NCI-H1105 treated with DMSO at 0.1 percent for 48 hours (cell line): ENCODE results near the gene C22orf23.
"Not testable (repeated sequence)": the region's sequence is repeated elsewhere in the genome, so short reads cannot be mapped to it uniquely, and the experiment has no call there.

Source experiments
- DNase-seq: peaks from one replicate; lab custom pipeline; 2025; lab: John Stamatoyannopoulos, UW

Gene C22orf23

DNA sequence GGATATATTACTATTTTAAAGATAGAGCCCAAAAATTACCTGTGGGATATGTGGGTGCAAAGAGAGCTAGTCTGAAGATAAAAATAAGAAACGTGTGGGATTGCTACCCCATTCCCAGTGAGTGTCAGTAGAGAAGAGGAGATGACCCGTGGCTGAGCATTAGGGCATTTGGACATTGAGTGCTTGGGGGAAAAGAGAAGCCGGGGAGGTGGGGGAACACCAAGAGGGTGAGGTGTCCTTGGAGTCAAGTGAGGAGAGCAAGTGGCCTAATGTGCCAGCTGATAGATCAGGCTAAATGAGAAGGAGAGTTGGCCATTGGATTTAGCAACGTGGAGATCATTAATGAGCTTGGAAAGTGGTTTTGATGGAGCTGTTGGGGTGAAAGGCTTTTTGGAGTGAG, 1.3 kb upstream of the C22orf23 start:
- no peak for DNase-seq

DNA sequence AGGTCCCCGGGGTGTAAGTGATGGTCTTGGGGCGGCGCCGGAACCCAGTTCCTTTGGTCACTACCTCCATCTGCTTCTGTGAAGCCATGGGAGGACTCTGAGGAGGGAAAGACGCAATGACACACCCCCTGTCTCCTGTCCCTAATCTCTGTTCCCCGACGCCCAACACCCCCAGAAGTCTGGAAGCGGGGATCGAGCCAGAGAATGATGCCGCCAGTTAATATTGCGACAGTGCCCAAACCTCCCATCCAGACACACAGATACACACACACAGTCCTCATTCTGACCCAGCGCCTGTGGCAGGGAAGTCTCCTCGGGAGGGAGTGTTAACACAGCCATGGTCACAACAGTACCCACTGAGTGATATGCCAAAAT, 352 bp downstream of the C22orf23 start:
- DNase-seq = no peak

DNA sequence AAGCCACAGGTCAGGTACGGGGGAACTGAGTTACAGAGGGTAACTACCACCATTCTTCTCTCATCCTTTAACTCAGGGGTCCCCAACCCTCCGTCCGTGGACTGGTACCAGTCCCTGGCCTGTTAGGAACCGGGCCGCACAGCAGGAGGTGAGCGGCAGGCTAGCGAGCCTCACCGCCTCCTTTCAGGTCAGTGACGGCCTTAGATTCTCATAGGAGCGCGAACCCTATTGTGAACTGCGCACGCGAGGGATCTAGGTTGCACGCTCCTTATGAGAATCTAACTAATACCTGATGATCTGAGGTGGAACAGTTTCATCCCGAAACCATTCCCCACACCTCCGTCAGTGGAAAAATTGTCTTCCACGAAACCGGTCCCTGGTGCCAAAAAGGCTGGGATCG, 772 bp downstream of the C22orf23 start:
- not testable (repeated sequence) for DNase-seq

GRCh38 chr22:37951305-37951704, 2.1 kb downstream of the C22orf23 start:
- DNase-seq = no peak

GRCh38 chr22:37947142-37947795, 6.1 kb downstream of the C22orf23 start:
- DNase-seq = not testable (repeated sequence)

GRCh38 chr22:37944423-37944822, 9.0 kb downstream of the C22orf23 start:
- not testable (repeated sequence) for DNase-seq

- no peak for DNase-seq
These were observed 9.6 kb downstream of the C22orf23 start for GRCh38 chr22:37943825-37944198.

DNA sequence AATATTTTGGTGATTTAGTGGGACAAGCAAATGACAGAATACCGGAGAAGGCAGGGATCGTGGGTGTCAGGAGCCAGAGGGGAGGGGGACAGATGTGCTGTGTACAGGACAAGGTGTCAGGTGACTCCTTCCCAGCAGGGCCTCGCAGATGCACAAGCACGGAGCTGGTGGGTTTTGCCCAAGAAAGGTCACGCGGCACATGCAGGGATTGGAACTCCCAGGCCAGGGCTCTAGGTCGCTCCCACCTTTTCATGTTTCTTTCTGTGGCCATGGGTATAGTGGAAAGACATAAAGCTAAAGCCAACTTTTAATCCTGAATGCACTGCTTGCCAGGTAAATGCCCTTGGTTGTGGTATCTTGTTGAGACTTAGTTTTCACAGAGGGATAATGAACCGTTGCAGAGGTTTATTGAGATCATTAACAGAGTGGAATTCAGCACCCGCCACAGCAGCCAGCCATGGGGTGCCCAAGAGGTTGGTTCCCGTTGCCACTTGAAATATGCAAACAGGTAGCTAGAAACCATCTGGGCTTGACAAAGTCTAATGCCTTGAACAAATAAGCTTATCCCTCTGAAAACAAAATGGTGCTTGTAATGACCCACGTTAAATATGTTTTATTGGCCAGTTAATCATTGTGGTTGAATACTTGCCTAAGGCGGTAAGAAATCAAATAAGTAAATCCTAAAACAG, 10.1 kb downstream of the C22orf23 start:
- no peak for DNase-seq

DNA sequence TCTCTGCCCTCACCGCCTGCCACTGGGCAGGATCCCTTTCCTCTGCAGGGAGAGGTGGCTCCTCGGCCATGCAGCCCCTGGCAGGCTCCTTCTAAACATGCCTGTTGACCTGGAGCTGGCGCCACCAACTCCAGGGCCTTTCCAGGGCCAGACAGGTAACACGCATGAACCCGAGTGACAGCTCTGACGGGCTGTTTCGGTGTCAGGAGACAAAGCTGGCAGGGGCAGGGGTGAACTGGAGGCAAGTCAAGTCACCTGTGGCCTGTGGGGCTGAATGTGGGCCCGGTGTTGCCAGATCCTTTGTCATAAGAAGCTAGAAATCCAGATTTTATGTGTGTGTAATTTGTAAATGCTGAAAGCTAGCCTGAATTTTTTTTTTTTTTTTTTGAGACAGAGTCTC, 11.3 kb downstream of the C22orf23 start:
- no peak for DNase-seq

GRCh38 chr22:37940698-37941376, 12.6 kb downstream of the C22orf23 start:
- DNase-seq = no peak

DNA sequence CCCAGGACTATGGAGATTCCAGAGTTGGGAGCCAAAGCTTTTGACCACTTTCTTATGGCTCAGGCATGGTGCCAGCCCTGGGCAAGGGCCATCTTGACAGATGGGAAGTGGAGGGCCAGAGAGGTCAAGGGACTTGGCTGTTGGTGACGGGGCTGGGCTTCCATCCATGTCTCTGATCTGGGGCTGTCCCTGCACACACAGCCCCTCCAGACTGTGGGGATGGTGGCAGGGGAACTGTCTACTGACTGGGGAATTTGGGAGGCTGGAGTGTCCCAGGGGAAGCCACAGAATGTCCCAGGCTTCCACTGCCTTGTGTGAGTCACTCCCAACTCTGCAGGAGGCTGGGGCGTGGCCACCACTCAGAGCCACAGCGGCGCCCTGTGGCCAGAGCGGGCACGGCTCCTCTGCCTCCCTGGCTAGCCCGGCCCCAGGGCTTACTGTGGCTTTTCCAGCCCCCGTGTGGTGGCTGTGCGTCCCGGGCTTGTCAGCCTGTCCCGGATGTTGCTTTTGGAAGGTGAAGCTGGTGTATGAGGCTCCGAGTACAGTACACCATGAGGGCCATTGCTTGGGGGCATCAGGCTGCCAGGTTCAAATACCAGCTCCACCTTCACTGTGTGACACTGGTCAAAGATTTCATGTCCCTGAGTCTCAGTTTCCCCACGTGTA, 19.6 kb downstream of the C22orf23 start:
- peak; percentile 18 for DNase-seq

- peak; percentile 57 for DNase-seq
These were observed 20.4 kb downstream of the C22orf23 start for GRCh38 chr22:37932821-37933578.

GRCh38 chr22:37932401-37932800, 21.0 kb downstream of the C22orf23 start:
- DNase-seq = no peak

DNA sequence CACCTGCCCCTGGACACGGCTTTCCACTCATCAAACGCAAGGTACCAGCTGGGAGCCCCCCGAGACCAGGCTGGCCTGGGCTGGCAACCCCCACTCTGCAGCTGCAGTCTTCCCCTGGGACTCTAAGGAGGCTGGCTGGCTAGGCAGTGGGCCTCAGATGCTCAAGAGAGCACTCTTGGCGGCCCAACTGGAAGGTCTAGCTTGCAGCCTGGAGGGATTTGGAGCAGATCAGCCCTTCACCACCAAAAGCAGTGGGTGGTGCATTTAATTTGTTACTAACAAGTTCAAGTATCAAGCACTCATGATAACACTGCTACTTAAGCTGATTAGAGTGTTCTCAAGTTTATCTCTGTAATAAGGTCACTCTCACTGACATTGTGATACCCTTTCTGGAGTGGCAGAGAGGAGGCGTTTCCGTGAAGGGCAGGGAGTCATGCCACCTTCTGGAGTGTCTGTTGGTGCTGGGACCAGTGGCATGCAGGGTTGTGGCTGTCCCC, 21.5 kb downstream of the C22orf23 start:
- no peak for DNase-seq

DNA sequence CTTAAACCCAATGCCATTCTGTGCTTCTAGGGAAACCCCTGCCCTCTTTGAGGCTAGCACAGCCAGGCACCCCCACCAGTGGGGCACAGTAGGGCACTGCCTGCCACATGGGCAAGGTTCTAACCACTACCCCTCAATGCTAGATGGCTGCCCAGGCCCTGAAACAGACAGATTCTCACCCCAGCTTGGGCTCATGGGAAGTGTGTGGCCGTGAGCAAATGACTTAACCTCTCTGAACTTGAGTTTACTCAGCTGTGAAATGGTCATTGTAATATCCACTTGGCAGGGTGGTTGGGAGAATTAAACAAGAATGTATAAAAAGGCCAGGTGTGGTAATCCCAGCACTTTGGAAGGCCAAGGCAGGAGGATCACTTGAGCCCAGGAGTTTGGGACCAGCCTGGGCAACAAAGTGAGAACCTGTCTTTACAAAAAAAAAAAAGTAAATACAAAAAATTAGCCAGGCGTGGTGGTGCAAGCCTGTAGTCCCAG, 22.4 kb downstream of the C22orf23 start:
- no peak for DNase-seq

GRCh38 chr22:37930270-37930951, 23.0 kb downstream of the C22orf23 start:
- no peak for DNase-seq

GRCh38 chr22:37929390-37929789, 24.0 kb downstream of the C22orf23 start:
- no peak for DNase-seq

DNA sequence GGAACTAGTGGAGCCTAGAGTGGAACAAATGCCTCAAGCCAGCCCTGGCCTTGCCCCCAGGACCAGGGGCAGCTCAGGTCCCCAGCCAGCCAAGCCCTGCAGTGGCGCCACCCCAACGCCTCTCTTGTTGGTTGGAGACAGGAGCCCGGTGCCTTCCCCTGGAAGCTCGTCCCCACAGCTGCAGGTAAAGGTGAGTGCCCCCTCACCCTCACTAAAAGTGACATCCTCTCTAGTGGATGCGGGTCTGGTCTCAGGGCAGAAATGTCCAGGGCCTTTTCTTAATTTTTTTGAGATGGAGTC, 25.8 kb downstream of the C22orf23 start:
- DNase-seq = no peak

DNA sequence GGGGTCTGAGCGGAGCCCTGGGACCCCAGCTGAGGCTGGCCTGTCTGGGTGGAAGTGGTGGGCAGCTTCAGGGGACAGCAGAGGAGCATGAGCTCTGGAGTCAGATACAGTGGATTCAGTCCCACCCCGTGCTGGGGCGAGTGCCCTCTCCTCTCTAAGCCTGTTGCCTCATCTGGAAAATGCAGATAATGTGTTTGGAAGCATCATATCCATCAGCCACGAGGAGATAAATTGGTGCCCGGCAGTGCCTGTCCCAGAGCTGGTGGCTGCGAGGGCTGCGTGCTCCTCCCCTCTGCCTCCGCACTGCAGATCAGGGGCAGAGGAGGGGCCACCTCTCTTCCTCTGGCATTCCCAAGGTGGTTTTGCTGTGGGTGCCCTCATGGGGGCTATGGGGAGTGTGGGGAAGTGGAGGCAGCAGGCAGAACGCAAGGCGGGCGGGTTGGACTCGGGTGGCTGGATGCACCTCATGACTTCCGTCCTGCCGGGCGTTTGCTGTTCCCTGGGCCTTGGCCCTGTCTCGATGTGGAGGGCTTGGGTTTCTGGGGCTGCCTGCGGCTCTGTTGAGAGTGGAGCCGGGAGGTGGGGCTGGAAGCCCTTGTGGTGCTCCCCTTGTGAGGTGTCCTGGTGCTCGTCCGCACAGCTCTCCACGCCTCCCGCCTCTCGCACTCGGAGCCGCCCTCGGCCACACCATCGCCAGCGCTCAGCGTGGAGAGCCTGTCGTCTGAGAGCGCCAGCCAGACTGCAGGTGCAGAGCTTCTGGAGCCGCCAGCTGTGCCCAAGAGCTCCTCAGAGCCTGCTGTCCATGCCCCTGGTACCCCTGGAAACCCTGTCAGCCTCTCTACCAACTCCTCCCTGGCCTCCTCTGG, 26.4 kb downstream of the C22orf23 start:
- DNase-seq = no peak

GRCh38 chr22:37926358-37926757, 27.0 kb downstream of the C22orf23 start:
- no peak for DNase-seq
